Measurements from ENCODE around the gene HOXD3. TPM values are rescaled to one million over a fixed set of nuclear protein-coding genes. Genes with fewer than 3 reads are reported as not detected.

HOXD3 gene
- total RNA-seq, 2 donors from 2014 or later, result 2.2 to 5.3 TPM

GRCh38 chr2:176118601-176119339, 38.3 kb upstream of the HOXD3 start:
- Histone ChIP-seq H3K27ac (no peak overlapping the region), H3K4me3 (no peak overlapping the region), H3K36me3 (no peaks in the 10 kb centered on the region), H3K27me3 (replicated peaks; ENCODE audit: insufficient read depth) (peaks cover 6% of the 10 kb centered on the region), H3K9me3 (no peaks in the 10 kb centered on the region), H3K4me1 (replicated peaks) (no peaks in the 10 kb centered on the region)
- intact Hi-C loops (cut with DNase I), result no loop called here
- DNase-seq (ENCODE audit: low spot score), result no peak
- WGBS, result 63% methylated on average over 24 of the region's 24 CpGs
- TF ChIP-seq POLR2A (IDR thresholded peaks at IDR 0.05) (no peak), CTCF (IDR thresholded peaks at IDR 0.05) (peak in 1 of 4 experiments; percentile 31)

- TF ChIP-seq POLR2AphosphoS5 (IDR thresholded peaks at IDR 0.05) (no peak), CTCF (IDR thresholded peaks at IDR 0.05) (no peak), POLR2A (IDR thresholded peaks at IDR 0.05) (no peak)
- H3K4me1 ChIP-seq (replicated peaks), result no peaks in the 10 kb centered on the region
- no peaks in the 10 kb centered on the region for H3K9me3 ChIP-seq
- H3K27ac ChIP-seq, result peak overlapping the region in 1 of 2 donors; percentile 36
- peaks cover 6% of the 10 kb centered on the region for H3K27me3 ChIP-seq (replicated peaks; ENCODE audit: insufficient read depth)
- intact Hi-C loops (cut with DNase I), result loop anchor here (5.0 to 10.0 kb wide), 2 partner anchors 517 to 694 kb away; no protein-coding TSS in a partner anchor
- WGBS, result 85% methylated on average over 13 of the region's 13 CpGs
- no peak overlapping the region for H3K4me3 ChIP-seq
- no peaks in the 10 kb centered on the region for H3K36me3 ChIP-seq
- no peak for DNase-seq (ENCODE audit: low spot score)
These were observed 36.5 kb upstream of the HOXD3 start for GRCh38 chr2:176120364-176121189.

GRCh38 chr2:176121190-176122051, 35.7 kb upstream of the HOXD3 start:
- DNase-seq (ENCODE audit: low spot score), result no peak
- intact Hi-C loops (cut with DNase I), result loop anchor here (5.0 to 10.0 kb wide), 2 partner anchors 516 to 693 kb away; no protein-coding TSS in a partner anchor
- WGBS, result 64% methylated on average over 53 of the region's 53 CpGs
- no peak for TF ChIP-seq POLR2AphosphoS5 (IDR thresholded peaks at IDR 0.05)
- no peak for TF ChIP-seq POLR2A (IDR thresholded peaks at IDR 0.05)
- TF ChIP-seq CTCF (IDR thresholded peaks at IDR 0.05), result no peak
- Histone ChIP-seq H3K4me3 (peak overlapping the region in 1 of 2 donors; percentile 29), H3K27me3 (replicated peaks; ENCODE audit: insufficient read depth) (peaks cover 6% of the 10 kb centered on the region), H3K4me1 (replicated peaks) (no peaks in the 10 kb centered on the region), H3K9me3 (no peaks in the 10 kb centered on the region), H3K27ac (peak overlapping the region in 1 of 2 donors; percentile 62), H3K36me3 (no peaks in the 10 kb centered on the region)

GRCh38 chr2:176122052-176122682, 34.9 kb upstream of the HOXD3 start:
- WGBS, result 44% methylated on average over 47 of the region's 47 CpGs
- no peaks in the 10 kb centered on the region for H3K9me3 ChIP-seq
- no peaks in the 10 kb centered on the region for H3K4me1 ChIP-seq (replicated peaks)
- intact Hi-C loops (cut with DNase I), result loop anchor here (5.0 to 10.0 kb wide), 2 partner anchors 515 to 693 kb away; no protein-coding TSS in a partner anchor
- DNase-seq (ENCODE audit: low spot score), result no peak
- H3K4me3 ChIP-seq, result peak overlapping the region; percentile 17 to 29
- H3K27me3 ChIP-seq (replicated peaks; ENCODE audit: insufficient read depth), result peaks cover 6% of the 10 kb centered on the region
- peak overlapping the region; percentile 20 to 62 for H3K27ac ChIP-seq
- no peak for TF ChIP-seq POLR2A (IDR thresholded peaks at IDR 0.05)
- no peak for TF ChIP-seq POLR2AphosphoS5 (IDR thresholded peaks at IDR 0.05)
- no peak for TF ChIP-seq CTCF (IDR thresholded peaks at IDR 0.05)
- H3K36me3 ChIP-seq, result no peaks in the 10 kb centered on the region
